Fibroblast of skin of right biceps (primary cell): ENCODE results near the gene LIN9.
"Not testable (repeated sequence)": the region's sequence is repeated elsewhere in the genome, so short reads cannot be mapped to it uniquely, and the experiment has no call there.

Experiments
- DNase-seq: peaks from one replicate; pipeline ENCODE4 v3.0.0-alpha.2; 2013

The LIN9 gene

DNA sequence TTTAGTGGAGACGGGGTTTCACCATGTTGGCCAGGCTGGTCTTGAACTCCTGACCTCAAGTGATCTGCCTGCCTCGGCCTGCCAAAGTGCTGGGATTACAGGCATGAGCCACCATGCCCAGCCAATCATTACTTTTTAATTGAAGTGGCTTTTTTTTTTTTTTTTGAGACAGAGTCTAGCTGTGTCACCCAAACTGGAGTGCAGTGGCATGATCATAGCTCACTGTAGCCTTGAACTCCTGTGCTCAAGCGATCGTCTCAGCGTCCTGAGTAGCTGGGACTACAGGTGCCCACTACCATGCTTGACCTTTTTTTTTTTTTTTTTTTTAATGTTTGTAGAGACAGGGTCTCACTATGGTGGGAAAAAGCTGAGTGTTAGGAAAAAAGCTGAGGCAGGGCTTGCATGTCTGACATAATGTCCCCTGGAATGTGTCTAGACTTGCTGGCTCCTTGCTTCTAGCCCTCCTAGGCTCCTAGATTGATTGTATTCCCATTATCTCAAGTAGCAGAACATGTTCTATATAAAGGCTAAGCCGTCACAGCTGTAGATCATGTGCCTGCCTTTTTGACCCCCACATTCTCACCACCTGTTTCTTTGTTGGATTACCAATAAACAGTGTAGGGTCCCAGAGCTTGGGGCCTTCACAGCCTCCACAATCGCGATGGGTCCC is 36.6 kb downstream of the LIN9 start:
- DNase-seq, result peak; percentile 44

DNA sequence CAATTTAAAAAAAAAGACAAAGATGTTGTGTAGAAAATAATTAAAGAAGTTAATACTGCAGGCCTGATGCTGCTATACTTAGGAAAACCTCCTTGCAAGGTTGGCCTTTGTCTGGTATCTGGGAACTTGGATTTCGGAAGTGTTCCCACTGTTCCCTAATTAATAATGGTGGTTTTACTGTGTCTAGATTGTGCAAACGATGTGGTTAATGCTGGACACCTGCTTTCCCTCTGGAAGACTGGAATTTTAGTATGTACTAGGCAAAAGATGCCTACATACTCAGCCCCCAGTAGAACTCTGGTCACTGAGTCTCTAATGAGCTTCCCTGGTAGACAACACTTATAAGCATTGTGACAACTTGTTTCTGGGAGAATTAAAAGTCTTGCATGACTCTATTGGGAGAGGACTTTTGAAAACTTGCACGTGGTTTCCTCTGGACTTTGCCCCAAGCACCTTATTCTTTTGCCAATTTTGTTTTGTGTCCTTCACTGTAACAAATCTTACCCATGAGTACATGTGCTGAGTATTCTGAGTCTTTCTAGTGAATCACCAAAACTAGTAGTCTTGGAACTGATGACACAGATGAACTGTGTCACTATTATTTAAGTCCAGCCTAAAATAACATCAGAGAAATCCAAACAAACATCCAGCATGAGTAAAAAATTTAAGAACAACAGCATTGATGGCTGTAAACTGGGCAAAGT is 40.4 kb downstream of the LIN9 start:
- DNase-seq, result peak; percentile 42

DNA sequence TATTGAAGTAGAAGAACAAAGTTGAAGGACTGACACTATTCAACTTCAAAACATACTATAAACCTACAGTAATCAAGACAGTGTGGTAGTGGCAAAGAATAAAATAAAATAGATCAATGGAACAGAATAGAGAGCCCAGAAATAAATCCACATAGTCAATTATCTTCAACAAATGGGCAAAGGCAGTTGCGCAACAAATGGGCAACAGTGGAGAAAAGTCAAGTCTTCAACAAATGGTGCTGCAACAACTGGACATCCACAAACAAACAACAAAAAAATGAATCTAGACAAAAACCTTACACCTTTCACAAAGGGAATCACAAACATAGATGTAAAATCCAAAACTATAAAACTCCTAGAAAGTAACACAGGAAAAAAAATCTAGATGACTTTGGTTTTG is 47.1 kb downstream of the LIN9 start:
- no peak for DNase-seq

DNA sequence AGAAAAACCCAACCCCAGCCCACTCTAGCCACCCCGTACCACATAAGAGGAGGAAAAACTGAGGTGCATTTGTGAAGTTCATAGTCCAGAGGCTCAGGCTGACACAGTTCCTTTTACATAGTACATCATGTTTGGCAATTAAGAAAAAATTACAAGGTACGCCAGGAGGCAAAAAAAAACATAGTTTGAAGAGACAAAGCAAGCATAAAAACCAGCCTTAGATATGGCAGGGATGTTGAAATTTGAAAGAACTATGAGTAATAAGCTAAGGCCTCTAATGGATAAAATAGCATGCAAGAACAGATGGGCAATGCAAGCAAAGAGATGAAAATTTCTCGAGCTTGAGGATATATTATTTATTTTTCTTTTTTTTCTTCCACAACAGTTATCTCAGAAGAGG is 53.6 kb downstream of the LIN9 start:
- DNase-seq, result no peak

DNA sequence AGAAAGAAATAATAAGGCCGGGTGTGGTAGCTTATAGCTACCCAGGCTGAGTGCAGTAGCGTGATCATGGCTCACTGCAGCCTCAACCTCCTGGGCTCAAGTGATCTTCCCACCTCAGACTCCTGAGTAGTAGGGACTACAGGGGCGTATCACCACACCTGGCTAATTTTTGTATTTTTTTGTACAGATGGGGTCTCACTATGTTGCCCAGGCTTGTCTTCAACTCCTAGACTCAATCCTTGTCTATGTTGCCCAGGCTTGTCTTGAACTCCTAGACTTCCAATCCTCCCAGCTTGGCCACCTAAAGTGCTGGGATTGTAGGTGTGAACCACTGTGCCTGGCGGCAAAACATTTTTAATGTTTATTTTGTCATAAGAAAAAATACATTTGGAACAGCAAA is 55.0 kb downstream of the LIN9 start:
- DNase-seq, result no peak

DNA sequence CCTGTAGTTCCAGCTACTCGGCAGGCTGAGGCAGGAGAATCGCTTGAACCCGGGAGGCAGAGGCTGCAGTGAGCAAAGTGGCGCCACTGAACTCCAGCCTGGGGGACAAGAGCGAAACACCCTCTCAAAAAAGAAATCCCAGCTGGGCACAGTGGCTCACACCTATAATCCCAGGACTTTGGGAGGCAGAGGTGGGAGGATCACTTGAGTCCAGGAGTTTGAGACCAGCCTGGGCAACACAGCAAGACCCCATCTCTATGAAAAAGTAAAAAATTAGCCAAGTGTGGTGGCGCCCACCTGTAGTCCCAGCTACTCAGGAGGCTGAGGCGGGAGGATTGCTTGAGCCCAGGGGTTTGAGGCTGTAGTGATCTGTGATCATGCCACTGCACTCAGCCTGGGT is 56.1 kb downstream of the LIN9 start:
- not testable (repeated sequence) for DNase-seq

DNA sequence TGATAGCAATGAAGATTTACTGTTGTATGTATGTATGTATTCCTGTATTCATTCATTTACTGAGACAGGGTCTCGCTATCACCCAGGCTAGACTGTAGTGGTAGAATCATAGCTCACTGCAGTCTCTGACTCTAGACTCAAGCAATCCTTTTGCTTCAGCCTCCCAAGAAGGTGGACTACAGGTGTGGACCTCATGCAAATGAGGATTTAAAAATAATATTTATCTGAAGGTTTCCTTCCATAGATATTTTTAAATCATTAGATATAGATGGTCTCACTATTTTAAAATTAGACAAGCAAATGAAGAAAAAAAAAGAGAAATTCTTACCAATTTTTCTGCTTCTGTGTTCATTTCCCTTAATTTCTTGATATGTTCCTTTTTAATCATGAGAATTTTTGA is 58.5 kb downstream of the LIN9 start:
- no peak for DNase-seq

DNA sequence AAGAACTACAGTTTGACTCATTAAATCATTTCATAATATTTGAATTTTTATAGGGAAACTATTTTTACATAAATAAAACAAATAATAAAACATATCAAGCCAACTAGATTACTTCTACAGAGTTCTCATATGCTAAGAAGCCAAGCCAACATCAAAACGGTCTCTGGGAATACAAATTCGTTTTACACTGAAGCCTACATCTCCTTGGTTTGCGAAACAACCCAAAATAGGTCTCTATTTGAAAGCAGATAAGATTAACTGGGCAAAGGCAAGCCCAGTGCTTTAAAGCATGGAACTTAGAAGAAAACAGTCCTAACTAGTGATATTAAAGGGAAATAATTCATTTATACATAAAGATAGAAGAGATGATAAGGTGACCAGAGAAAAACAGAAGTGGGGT is 60.2 kb downstream of the LIN9 start:
- DNase-seq, result no peak

DNA sequence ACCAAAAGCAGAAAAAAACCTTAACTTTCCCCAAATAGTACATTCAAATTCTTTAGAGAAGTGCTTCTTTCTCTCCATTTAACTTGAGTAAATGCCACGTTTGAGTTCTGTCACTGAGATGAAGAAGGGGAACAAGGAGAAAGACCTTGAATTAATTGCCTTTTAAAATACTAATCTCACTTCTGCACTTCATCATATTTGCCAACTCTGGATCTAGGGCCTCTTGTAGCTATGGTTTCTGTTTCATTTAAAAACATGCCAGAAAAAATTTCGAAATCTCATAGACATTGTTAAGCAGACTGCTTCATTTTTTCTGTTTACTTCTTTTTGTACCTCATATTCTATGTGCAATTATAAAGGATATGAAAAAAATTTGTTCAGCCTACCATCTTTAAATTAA is 60.9 kb downstream of the LIN9 start:
- no peak for DNase-seq

DNA sequence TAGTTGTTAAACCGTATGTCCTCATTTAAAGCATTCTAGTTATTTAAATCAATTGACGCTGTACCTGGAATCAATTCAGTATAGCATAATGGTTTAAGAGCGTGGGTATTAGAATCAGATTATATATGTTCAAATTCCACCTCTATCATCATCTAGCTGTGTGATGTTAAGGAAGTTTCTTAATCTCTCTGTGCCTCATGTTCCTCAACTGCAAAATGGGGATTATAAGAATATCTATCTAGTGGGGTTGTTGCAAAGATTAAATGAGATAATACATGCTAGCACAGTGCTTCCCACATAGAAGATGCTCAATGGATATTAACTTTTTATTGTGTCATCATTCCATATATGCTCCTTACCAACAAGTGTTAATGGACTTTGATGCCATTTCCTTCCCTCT is 69.5 kb downstream of the LIN9 start:
- no peak for DNase-seq

DNA sequence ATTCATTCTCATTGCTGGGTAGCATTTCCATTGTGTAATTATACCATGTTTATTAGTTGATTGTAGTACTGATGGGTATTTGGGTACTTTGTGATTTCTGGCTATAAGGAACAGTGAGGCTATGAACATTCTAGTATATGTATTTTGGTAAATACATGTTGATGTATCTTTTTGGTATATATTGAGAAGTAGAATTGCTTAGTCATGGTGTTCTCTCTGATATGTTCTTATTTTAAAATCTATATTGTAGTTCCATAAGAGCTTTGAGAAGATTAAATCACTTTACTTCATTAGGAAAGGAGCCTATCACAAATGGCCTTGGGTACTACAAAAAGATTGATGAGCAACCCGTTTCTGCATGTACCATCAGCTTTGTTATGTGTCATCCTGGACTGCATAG is 72.1 kb downstream of the LIN9 start:
- no peak for DNase-seq

DNA sequence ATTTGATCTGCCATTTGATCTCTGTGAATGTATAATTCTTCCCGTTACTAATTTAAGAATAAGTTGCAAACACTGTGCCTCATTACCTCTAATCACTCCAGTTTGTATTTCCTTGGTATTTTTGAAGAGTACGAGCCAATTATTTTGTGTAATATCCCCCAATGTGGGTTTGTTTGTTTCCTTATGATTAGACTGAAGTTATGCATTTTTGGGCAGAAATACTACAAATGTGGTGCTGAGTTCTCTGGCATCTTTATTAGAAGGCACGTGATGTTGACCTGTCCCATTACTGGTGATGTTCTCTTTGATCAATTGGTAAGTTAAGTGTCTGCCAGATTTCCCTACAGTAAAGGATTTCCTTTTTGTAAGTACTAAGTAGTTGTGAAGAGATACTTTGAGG is 75.2 kb downstream of the LIN9 start:
- no peak for DNase-seq

DNA sequence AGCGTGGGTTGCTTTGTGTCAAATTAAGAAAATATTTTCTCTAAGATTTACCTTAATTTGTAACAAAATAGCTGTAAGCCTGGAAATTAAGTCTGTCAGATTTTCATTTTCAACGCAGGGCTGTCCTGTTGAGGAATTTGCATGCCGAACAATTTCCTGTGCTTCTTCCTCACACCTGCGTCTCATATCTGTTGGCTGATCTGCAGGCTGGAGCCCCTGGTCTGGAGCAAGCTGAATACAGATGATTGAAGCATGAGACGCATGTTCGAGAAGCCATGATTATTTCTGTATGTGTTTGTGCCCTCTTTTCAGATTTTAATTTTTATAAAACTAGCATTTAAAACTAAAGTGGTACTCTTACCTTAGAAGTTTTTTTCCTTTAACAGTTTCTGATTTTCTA is 75.7 kb downstream of the LIN9 start:
- no peak for DNase-seq

DNA sequence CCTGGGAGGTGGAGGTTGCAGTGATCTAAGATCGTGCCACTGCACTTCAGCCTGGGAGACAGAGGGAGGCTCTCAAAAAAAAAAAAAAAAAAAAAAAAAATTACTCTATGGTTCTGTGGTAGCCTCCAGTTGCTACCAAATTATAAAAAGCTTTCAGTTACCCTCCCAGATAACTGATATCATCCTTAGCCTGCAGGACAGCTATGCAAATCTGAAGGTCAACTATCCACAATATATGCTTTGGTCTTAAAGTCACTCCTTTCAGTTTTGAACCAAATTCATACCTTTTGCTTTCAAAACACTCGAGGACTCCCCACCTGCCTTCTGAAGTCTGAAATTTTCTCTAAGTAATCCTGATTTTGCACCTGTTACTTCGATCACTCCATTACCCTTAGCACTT is 82.4 kb downstream of the LIN9 start:
- no peak for DNase-seq

DNA sequence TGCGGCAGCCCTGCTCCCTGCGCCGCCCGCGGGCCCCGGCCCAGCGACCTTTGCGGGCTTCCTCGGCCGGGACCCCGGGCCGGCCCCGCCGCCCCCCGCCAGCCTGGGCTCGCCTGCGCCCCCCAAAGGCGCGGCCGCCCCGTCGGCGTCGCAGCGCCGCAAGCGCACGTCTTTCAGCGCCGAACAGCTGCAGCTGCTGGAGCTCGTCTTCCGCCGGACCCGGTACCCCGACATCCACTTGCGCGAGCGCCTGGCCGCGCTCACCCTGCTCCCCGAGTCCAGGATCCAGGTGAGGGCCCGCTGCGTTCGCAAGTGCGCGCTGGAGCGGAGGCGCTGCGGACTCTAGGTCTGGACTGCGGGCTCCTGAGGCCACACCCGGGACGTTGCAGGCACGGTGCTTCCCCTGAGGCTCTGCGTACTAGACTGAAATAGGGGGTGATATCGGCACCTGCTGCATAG is 85.1 kb downstream of the LIN9 start:
- DNase-seq, result no peak

DNA sequence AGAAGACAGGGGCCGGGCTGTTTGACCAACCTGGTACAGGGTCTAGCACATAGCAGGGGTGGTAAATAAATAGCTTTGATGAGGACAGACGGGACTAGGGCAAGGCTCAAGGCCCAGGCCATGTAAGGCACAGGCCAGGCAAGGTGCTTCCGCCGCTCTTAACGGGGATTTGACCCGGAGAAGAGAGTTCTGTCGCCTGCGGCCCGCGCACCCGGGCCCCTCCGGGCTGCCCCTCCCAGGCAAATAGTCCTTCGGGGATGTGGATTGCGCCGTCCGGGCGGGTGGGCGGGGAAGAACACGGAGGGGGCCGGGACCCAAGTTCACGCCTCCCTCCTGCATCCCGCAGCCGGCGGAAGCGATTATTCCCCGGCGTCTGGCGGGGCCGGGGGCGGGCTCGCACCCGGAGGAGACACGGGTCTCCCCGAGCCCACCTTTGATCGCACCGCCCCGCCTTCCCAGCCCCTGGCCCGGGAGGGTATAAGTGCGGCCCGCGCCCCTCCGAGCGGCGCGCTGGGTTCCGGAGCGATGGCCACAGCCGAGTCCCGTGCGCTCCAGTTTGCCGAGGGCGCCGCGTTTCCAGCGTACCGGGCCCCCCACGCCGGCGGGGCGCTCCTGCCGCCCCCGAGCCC is 85.7 kb downstream of the LIN9 start, which contains the start of gene MIXL1:
Gene MIXL1, plus strand, starts transcription at position 508 of the 629 bp plus-strand sequence. Its CDS starts 18 bp downstream, at position 526.
- DNase-seq, result no peak

DNA sequence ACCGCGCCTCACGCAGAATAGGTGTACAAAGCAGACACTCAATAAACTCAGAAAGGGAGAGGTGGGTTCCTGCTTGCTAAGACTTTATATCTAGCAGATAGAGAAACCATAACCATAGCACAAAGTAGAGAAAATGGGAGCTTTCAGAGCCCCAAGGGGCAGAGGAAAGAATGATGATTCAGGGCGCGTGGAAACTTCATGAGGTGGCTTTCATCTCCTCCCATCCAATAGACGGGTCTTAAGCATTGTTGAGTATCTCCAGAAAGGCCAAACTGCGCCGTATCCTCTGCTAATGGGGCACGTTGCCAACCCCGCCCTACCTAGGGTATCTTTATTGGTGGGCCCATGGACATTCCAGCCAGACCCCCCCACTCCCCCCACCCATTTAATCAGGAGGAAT is 86.3 kb downstream of the LIN9 start:
- no peak for DNase-seq

DNA sequence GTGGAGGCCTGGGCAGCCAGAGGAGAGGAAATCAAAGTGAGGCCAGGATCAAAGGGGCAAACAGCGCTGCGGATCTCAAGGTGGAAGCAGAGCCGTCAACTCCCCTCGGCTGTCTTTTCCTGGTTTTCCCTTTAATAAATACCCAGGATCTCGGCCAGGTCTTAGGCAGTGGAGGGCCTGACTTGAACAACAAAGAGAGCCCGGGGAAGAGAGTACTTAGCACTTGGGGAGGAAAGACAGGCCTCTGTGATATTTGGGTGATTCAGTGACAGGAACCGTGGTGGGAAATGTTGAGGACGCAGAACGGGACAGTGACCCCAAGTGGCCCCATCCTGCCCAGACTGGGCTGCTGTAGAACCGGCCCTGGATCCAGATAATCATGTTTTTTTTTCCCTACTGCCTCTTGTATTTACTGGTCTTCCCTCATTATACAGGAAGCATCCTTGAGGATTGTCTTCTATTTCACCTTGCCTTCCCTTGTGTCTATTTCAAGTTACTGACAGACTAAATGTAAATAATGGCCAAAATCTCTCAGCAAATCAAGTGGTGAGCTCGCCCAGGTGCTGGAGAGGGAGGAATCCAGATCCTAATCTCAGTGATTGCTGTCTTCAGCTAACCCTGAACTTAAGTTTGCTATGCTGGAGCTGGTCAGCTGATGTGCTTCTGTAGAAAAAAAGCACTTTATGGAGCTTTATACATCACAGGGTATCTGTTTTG is 88.3 kb downstream of the LIN9 start:
- no peak for DNase-seq

DNA sequence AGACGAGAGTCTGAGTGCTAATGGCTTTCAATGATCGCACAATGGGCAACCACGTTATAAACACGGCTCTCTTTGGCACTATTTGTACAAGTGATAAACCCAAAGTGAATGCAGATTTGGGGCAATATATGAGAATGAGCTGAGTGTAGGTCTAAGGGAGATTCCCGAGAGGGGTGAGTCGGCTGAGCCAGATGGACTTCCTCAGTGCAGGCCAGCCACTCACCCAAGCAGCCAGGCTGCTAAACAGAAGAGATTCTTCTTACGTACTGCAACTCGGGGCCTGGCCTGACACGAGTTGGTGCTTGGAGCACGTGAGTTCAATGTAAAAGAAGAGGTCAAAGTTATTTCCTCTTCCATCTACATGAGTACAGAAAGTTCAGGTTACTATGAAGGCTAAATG is 91.7 kb downstream of the LIN9 start:
- peak; percentile 11 for DNase-seq

DNA sequence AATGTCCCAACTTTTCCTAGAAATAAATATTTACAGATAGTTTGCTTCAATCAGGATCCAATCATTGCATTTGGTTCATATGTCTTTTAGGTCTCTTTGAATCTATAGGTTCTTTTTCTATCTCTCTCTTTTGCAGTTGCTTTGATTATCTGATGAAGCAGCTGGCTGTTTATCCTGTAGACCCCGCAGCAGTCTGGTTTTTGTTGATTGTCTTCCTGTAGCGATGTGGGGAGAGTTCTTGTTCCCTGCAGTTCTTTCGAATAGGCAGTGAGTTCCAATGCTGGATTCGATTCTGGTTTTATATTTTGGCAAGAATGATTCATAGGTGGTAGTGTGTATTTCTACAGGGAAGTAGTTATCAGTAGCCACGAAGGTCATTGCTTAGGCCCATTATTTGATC is 92.9 kb downstream of the LIN9 start:
- no peak for DNase-seq

DNA sequence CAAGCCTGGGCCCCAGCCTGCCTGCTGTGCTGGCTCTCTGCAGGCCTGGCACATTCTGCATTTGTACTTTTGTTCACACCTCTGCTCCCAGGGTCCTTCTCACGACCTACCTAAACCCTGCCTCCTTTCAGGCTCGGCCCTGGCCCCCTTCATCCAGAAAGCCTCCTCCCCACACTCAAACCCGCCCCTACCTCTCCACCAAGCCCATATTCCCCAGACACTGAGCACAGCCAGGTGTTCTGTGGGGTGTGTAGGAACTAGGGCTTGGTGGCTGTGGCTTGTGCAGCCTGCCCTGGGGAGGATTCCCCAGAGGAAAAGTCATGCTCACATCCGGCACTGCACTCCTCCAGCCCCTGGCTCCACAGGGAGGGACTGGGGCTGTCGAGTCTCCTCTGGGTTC is 93.7 kb downstream of the LIN9 start:
- DNase-seq, result no peak

DNA sequence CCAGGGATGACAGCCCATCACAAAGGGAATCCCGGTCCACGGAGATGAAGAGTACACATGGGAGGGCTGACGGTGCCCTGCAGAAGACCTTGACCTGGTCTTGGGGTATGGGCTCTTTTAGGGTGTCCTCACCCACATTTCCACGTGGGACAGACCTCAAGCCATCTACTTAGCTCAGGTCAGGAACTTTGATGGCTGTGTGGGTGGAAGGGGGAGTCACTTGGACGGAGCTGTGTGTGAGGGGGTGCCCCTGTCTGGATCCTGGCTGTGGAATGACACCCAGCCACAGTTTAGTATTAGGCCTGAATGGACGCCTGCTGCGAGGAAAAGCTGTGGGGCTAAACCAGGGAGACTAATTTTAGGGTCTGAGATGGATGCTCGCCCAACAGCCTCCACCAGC is 96.4 kb downstream of the LIN9 start:
- no peak for DNase-seq

DNA sequence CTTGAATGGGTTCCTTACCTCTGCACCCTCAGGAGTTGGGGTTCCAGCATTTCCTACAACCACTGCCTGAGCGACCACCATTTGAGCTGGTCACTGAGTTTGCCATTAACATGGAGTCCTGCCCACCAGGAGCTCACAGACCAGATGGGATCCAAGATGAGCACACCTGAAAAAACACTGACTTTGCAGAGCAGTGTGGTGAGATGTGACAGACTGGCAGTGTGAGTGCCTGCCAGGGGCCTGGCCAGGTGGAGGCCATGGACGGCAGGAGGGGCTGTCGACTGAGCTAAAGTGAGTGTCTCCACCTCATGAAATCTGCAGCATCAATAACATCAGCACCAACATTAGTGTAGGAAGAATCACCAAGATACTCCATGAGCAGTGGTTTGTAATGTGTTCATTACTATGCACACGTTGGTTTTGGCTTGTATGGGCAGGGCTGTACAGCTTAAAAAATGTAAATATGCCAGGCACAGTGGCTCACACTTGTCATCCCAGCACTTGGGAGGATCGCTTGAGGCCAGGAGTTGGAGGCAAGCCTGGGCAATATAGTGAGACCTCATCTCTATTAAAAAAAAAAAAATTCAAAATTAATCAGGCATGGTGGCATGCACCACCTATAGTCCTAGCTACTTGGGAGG is 97.7 kb downstream of the LIN9 start:
- no peak for DNase-seq
